ENCODE measurements around the gene YDJC.
"Not testable (repeated sequence)": the region's sequence is repeated elsewhere in the genome, so short reads cannot be mapped to it uniquely, and the experiment has no call there.

YDJC gene

GRCh38 chr22:21629255-21630149, at the start of gene YDJC:
Gene YDJC (minus strand): TSS chr22:21630022. CDS start chr22:21630014, 8 bp downstream.
- FAIRE-seq: no peak

- FAIRE-seq: no peak
Measured at GRCh38 chr22:21679383-21679782, 49.6 kb upstream of the YDJC start.

GRCh38 chr22:21678842-21679241, 49.0 kb upstream of the YDJC start:
- FAIRE-seq: not testable (repeated sequence)

GRCh38 chr22:21677606-21678443, 48.0 kb upstream of the YDJC start:
- no peak for FAIRE-seq

- FAIRE-seq: no peak
Measured at GRCh38 chr22:21674638-21675245, 44.9 kb upstream of the YDJC start.

GRCh38 chr22:21673534-21674321, 43.9 kb upstream of the YDJC start:
- FAIRE-seq: no peak

GRCh38 chr22:21672107-21672629, 42.3 kb upstream of the YDJC start:
- no peak for FAIRE-seq

GRCh38 chr22:21669026-21669425, 39.2 kb upstream of the YDJC start:
- FAIRE-seq: no peak

- no peak for FAIRE-seq
Measured at GRCh38 chr22:21666786-21667185, 37.0 kb upstream of the YDJC start.

- FAIRE-seq: no peak
Measured at GRCh38 chr22:21665047-21665851, 35.4 kb upstream of the YDJC start.

- no peak for FAIRE-seq
Measured at GRCh38 chr22:21663738-21664137, 33.9 kb upstream of the YDJC start.

GRCh38 chr22:21661991-21662390, 32.2 kb upstream of the YDJC start:
- no peak for FAIRE-seq

GRCh38 chr22:21660904-21661303, 31.1 kb upstream of the YDJC start:
- FAIRE-seq: no peak

- FAIRE-seq: no peak
Measured at GRCh38 chr22:21659864-21660525, 30.2 kb upstream of the YDJC start.

- no peak for FAIRE-seq
Measured at GRCh38 chr22:21657360-21658032, 27.7 kb upstream of the YDJC start.

- FAIRE-seq: no peak
Measured at GRCh38 chr22:21657020-21657359, 27.2 kb upstream of the YDJC start.

GRCh38 chr22:21652547-21653545, 23.0 kb upstream of the YDJC start:
- no peak for FAIRE-seq

GRCh38 chr22:21652010-21652546, 22.3 kb upstream of the YDJC start:
- FAIRE-seq: peak; percentile 35
